Stomach (tissue), 4 donors: ENCODE data around the gene C19orf53.

Experiments used
- CTCF ChIP-seq, 7 experiments: fragments of 450-650 bp in 4 of 7; fragments of 200-600 bp in 3 of 7; sonication (generic) in 3 of 7; IDR thresholded peaks; one replicate each; pipeline ENCODE4 v1.5.1; 2016 to 2019; ENCODE audit warnings: antibody characterized with exemption in 7 of 7, control low read depth in 2 of 7, mild to moderate bottlenecking in 1 of 7
- POLR2A ChIP-seq, 4 donors: fragments of 450-650 bp; IDR thresholded peaks; one replicate each; pipeline ENCODE4 v1.6.1; 2016; ENCODE audit warnings: antibody characterized with exemption in 4 of 4, control low read depth in 2 of 4, mild to moderate bottlenecking in 1 of 4, moderate library complexity in 1 of 4
- POLR2AphosphoS5 ChIP-seq, 3 donors: sonication (generic); formaldehyde crosslinking; IDR thresholded peaks; one replicate each; pipeline ENCODE4 v1.6.1; 2016; ENCODE audit warnings: antibody characterized with exemption in 3 of 3

GRCh38 chr19:13761423-13761822 lies 12.8 kb upstream of the C19orf53 start:
- TF ChIP-seq CTCF (IDR thresholded peaks at IDR 0.05) (no peak), POLR2A (IDR thresholded peaks at IDR 0.05) (no peak), POLR2AphosphoS5 (IDR thresholded peaks at IDR 0.05) (no peak)
